GM18861 (cell line): Measurements from ENCODE around the gene GLI1.

Source experiments
- ATAC-seq: cut with Tn5 transposase; IDR thresholded peaks from one replicate; pipeline ENCODE4 v1.9.1; 2021; ENCODE audit not compliant: unreplicated experiment

The GLI1 gene

GRCh38 chr12:57460841-57461275 lies 1.3 kb downstream of the GLI1 start:
- ATAC-seq, result no peak

- no peak for ATAC-seq
Observed at GRCh38 chr12:57461276-57461916, 1.8 kb downstream of the GLI1 start.

GRCh38 chr12:57461917-57462250 lies 2.3 kb downstream of the GLI1 start:
- ATAC-seq, result no peak

- peak; percentile 64 for ATAC-seq
Observed at GRCh38 chr12:57462251-57462911, 2.8 kb downstream of the GLI1 start.

- no peak for ATAC-seq
Observed at GRCh38 chr12:57462912-57463253, 3.3 kb downstream of the GLI1 start.

GRCh38 chr12:57464569-57464968 lies 5.0 kb downstream of the GLI1 start:
- no peak for ATAC-seq

GRCh38 chr12:57465030-57465746 lies 5.6 kb downstream of the GLI1 start:
- ATAC-seq, result no peak

- no peak for ATAC-seq
Observed at GRCh38 chr12:57465747-57466505, 6.3 kb downstream of the GLI1 start.

- ATAC-seq, result no peak
Observed at GRCh38 chr12:57467212-57467874, 7.8 kb downstream of the GLI1 start.

GRCh38 chr12:57467915-57468314 lies 8.3 kb downstream of the GLI1 start:
- no peak for ATAC-seq

- ATAC-seq, result no peak
Observed at GRCh38 chr12:57469296-57470164, 9.9 kb downstream of the GLI1 start.

- ATAC-seq, result no peak
Observed at GRCh38 chr12:57470286-57470969, 10.8 kb downstream of the GLI1 start.

GRCh38 chr12:57470970-57471656 lies 11.5 kb downstream of the GLI1 start:
- ATAC-seq, result no peak

- no peak for ATAC-seq
Observed at GRCh38 chr12:57471661-57472060, 12.1 kb downstream of the GLI1 start.

- ATAC-seq, result no peak
Observed at GRCh38 chr12:57472391-57472790, 12.8 kb downstream of the GLI1 start.

GRCh38 chr12:57473392-57473791 lies 13.8 kb downstream of the GLI1 start:
- no peak for ATAC-seq

GRCh38 chr12:57473886-57474285 lies 14.3 kb downstream of the GLI1 start:
- ATAC-seq, result no peak

GRCh38 chr12:57474430-57474829 lies 14.8 kb downstream of the GLI1 start:
- ATAC-seq, result no peak

GRCh38 chr12:57474862-57475261 lies 15.3 kb downstream of the GLI1 start:
- ATAC-seq, result no peak
